ENCODE data around the gene KIF3A.

Gene KIF3A

GRCh38 chr5:132675936-132676689, 61.2 kb downstream of the KIF3A start:
- FAIRE-seq = no peak

GRCh38 chr5:132674671-132675506, 62.5 kb downstream of the KIF3A start:
- FAIRE-seq = no peak

GRCh38 chr5:132673939-132674630, 63.3 kb downstream of the KIF3A start, which contains the start of gene IL4:
IL4 (plus strand) TSS chr5:132673989; CDS start chr5:132674051, 62 bp downstream.
- FAIRE-seq = no peak

- FAIRE-seq = no peak
These were observed 63.9 kb downstream of the KIF3A start for GRCh38 chr5:132673488-132673887.

- no peak for FAIRE-seq
These were observed 66.3 kb downstream of the KIF3A start for GRCh38 chr5:132671000-132671399.

- FAIRE-seq = no peak
These were observed 67.1 kb downstream of the KIF3A start for GRCh38 chr5:132669966-132670882.

GRCh38 chr5:132669455-132669820, 67.9 kb downstream of the KIF3A start:
- no peak for FAIRE-seq

GRCh38 chr5:132668706-132669454, 68.5 kb downstream of the KIF3A start:
- no peak for FAIRE-seq

GRCh38 chr5:132667761-132668705, 69.3 kb downstream of the KIF3A start:
- FAIRE-seq = no peak

- FAIRE-seq = no peak
These were observed 70.0 kb downstream of the KIF3A start for GRCh38 chr5:132667309-132667708.

- no peak for FAIRE-seq
These were observed 70.8 kb downstream of the KIF3A start for GRCh38 chr5:132666310-132667123.

- FAIRE-seq = no peak
These were observed 71.7 kb downstream of the KIF3A start for GRCh38 chr5:132665574-132666080.

- no peak for FAIRE-seq
These were observed 72.6 kb downstream of the KIF3A start for GRCh38 chr5:132664696-132665209.

GRCh38 chr5:132663771-132664695, 73.3 kb downstream of the KIF3A start:
- FAIRE-seq = no peak

GRCh38 chr5:132662925-132663770, 74.2 kb downstream of the KIF3A start:
- FAIRE-seq = no peak

GRCh38 chr5:132662004-132662401, 75.3 kb downstream of the KIF3A start:
- no peak for FAIRE-seq
